Measurements from ENCODE around the gene TICAM2. TPM values are rescaled to one million over a fixed set of nuclear protein-coding genes. Genes with fewer than 3 reads are reported as not detected.

The TICAM2 gene
- polyA plus RNA-seq, 1 donor, result 5.4 TPM

DNA sequence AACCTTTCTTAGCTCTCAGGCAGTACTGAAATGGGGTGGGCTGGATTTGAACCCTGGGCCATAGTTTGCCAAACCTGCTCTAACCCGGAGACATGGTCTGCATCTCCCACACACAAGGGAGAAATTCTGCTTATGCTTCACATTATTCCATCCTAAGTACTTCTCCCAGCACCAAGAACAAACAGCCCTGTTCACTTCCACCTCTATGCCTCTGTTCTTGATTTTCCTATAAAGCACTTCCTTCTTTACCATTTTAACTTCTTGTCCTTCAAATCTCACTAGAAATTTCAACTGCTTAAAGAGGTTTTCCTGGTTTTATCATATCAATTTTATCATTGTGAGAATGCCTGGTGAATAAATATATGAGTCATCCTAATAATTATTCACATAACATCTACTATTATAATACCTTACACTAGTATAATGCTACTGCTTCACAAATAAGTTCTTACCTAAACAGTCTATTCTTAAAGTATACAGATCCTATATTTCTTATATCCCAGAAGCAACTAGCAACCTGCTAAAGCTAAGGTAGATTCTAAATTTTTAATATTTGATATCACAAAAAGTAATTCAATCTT is 70.4 kb downstream of the TICAM2 start:
- DNase-seq (ENCODE audit: low read depth), result no peak

DNA sequence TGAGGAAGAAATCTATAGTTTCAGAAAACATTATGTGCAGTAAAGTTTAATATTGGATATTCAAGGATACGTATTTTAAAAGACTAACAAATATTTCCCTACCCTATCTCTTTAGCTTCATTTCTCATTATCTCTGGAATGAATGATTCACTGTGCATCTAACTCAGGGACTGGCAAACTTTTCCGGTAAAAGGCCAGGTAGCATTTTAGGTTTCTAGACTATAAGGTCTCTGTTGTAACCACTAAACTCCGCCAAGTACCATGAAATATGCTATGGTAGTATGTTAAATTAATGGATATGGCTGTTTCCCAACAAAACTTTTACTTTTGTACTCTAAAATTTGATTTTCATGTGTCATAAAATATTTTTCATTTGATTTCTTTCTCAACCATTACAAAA is 70.9 kb downstream of the TICAM2 start:
- DNase-seq (ENCODE audit: low read depth), result no peak

DNA sequence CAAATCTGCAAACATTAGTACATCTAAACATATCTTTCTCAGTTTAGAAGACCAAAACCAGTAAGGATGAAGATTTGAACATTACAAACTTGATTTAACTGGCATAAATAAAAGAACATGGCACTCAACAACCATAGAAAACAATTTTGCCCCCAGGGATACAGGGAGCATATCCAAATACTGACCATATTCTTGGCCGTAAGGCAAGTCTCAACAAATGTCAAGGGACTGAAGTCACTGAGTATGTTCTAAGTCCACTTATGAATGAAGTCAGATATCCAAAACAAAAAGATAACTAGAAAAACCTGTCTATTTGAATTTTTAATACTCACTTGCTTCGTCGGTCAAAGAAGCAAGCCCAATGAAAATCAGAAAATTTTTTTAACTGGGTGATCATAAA is 71.9 kb downstream of the TICAM2 start:
- no peak for DNase-seq (ENCODE audit: low read depth)

Other genes with a start within 250 kb of the TICAM2 start
- 24.4 TPM for gene FEM1C, start 57.7 kb downstream of the TICAM2 start, polyA plus RNA-seq (ENCODE audit: insufficient read length)
- 58.9 TPM for gene TMED7, start 23.6 kb upstream of the TICAM2 start, polyA plus RNA-seq (ENCODE audit: insufficient read length)
- gene CDO1, start 214.2 kb upstream of the TICAM2 start, polyA plus RNA-seq (ENCODE audit: insufficient read length), result 15.6 TPM
- 60.1 TPM for gene ATG12, start 239.1 kb upstream of the TICAM2 start, polyA plus RNA-seq (ENCODE audit: insufficient read length)
- 85.6 TPM for gene AP3S1, start 239.5 kb upstream of the TICAM2 start, polyA plus RNA-seq (ENCODE audit: insufficient read length)

All from forelimb muscle (tissue), 1 donor.